SH-SY5Y (cell line): Measurements from ENCODE around the gene CEP57L1.

Experiments
- GATA2 ChIP-seq: IDR thresholded peaks from 2 replicates; pipeline ENCODE4 v1.6.1; 2011; ENCODE audit warnings: mild to moderate bottlenecking, low read depth, low read length
- GATA3 ChIP-seq: IDR thresholded peaks from 2 replicates; pipeline ENCODE4 v1.6.1; 2011; ENCODE audit warnings: low read depth, mild to moderate bottlenecking, low read length, moderate library complexity

CEP57L1 gene

DNA sequence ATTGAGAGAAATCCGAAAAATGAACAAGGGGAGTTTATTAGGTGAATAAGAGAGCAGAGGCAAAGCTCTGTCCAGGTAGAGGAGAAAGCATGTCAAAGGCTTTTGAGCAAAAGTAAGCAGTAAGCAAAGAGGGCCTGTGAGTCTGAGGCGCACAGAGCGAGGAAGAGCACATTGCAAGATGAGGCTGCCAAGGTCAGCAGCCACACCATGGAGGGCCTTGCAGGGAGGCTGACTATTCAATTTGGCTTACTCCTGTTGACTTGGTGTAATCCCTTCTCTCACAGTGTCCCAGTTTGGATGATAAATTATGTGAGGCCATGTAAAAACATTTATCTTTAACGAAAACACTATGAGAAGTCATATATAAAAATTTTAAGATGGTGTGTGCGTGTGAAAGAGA lies 33.1 kb upstream of the CEP57L1 start:
- TF ChIP-seq GATA3 (no peak), GATA2 (no peak)

DNA sequence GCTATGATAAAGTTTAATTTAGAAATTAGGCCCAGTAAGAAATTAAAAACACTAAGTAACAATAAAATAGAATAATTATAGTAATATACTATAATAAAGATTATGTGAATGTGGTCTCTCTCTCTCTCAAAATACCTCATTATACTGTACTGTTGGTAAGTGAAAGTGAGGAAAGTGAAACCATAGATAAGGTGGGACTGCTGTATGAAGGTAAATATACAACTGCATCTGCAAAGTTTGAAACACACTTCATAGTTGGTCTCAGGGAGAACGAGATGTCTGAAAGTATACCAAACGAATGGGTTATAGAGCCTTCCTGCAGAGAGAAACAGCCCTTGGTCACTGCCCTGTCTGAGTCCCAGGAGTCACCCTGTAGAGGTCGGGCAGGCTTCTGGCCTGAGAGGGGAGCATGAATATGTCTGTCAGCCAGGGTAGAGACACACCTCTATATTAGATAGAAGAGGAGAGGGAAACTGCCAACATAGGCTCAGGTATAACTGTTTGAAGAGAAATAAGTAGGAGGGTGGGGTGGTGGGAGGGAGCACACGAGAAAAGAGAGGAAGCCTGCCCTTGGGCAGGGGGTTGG lies 32.4 kb upstream of the CEP57L1 start:
- TF ChIP-seq GATA2 (no peak), GATA3 (no peak)

DNA sequence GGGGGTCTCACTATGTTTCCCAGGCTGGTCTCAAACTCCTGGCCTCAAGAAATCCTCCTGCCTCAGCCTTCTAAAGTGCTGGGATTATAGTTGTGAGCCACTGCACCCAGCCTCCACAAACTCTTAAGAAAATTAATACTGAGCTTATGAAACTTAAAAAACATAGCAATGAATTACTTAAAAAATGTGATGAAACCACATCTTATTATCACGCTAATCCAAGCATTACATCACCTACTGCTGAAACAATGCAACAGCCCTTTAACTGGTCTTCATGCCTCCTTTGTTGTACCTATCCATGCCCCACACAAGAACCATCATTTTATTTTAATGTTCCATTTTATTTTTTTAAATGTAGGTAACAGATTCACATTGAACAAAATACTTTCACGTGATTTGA lies 25.6 kb upstream of the CEP57L1 start:
- TF ChIP-seq GATA3 (no peak), GATA2 (no peak)

DNA sequence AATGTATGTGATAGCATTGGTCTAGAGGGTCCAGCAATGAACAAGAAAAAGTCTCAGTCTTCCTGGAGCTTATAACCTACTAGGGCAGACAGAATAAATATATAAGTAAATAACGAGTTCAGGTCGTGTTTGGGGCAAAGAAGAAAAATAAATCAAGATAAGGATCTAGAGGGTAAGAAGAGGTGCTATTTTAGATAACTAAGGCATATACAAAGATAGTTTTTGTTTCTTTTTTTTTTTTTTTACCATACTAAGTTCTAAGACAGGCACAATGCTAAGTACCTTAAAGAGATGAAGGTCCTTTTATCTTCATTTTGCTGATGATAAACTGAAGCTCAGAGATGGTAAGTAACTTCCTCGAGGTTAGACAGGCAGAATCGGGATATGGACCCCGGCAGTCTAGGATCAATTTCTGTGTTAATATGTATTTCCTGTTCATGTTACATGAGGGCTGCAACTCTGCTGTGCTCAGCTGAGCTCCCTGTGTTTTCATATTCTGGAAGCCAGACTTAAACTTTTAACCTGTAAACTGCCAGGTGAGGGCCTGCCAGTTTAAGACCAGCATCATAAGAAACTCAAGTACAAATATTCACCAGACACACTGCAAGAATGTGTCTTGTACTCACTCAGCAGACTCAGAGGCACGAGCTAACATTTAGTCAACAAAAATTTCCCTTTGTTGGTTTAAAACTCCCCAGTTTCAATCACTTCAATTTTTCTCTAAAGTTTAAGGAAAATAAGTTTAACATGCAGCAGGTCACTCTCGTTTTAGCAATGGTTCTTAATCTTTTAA lies 24.0 kb upstream of the CEP57L1 start:
- TF ChIP-seq GATA2 (no peak), GATA3 (no peak)

DNA sequence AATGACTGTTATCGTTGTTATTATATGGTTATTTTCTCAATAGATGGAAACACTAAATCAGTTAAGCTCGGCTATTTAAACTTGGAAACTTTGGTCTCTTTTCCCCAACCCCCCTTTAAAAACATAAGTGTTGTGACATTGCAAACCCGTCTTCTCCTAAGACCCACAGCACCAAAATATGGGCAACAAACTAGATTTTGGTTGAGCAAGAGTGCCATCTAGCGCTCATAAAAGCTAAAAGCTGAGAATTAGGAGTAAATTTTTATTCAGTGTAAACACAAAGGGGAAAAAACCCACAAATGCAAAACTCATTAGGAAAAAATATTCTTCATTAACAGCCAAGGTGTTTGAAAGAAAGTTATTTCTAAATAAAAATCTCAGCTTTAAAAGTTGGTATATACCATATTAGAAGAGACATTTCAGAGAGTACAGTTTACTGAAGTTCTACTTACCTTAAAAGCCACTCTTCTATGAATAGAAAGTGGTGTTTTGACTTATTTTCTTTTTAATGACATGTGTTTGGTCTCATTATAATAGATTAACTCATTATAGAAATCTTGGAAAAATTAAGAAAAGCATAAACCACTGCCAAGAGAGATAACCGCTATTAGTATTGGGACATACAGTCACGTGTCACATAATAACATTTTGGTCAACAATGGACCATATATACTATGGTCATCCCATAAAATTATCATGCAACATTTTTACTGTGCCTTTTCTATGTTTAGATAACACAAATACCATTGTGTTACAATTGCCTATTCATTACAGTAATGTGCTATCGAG lies 21.8 kb upstream of the CEP57L1 start:
- TF ChIP-seq GATA2 (no peak), GATA3 (no peak)

DNA sequence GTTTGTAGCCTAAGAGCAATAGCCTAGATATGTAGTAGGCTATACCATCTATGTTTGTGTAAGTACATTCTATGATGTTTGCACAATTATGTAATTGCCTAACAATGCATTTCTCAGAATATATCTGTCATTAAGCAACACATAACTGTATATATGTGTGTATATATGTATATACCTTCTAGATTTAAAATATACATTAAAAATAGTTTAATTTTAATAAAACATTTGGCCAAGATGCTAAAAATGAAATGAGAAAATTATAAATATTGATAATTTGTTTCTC lies 21.2 kb upstream of the CEP57L1 start:
- TF ChIP-seq GATA2 (no peak), GATA3 (no peak)

DNA sequence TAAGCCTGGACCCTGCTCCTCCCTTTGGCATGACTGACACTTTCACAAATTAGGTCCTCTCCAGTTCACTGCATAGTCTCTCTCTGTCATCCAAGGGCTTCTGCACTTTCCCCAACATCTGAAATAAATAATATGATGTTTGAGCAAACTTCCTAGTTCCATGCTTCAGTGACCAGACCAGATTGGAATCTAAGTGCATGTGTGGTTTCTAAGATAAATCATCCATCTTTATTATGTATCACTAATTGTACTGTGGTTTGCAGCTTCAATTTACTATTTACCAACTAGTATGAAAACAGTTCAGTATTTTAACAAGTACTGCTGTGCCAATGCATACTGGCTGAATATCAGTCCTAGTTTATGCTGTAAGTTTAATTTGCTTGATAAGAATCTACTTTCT lies 19.4 kb upstream of the CEP57L1 start:
- peak; percentile 75 for TF ChIP-seq GATA3
- TF ChIP-seq GATA2 = peak; percentile 51; the same call in 1 of the 2 replicates

DNA sequence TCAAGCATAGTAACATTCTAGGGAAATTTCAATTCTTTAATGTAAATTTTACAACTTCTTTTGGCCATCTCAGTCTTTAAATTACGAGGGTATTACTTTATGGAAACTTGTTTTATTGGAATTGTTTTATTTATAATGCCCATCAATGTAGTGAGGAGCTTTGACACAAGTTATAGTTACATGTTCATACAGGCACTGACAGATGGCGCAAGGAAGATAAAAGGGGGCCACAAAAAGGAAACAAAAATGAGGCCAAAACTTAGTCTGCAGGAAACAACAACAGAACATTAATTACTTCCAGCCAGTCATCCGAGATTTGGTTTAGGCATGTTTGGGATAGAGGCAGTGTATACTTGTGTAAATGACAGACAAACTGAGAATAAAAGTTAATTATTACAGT lies 18.9 kb upstream of the CEP57L1 start:
- TF ChIP-seq GATA3 = no peak
- TF ChIP-seq GATA2 = no peak

DNA sequence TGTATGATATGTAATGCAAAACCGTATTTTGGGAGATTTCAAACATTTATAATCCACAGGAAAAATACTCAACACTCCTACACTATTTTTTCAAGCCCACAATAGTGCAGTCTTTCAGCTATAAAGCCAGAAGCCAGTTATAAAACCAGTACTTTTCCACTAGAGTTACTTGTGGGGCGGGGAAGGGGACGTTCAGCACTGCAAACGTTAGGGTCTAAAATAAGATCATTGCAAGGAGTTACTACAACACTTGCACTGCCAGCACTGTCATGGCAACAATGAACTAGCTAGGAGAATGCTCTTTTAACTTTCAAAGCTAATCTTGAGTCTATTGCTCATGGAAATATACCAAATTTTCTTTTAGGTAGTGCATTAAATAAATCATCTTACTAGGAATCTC lies 15.3 kb upstream of the CEP57L1 start:
- TF ChIP-seq GATA3 = no peak
- TF ChIP-seq GATA2 = no peak

DNA sequence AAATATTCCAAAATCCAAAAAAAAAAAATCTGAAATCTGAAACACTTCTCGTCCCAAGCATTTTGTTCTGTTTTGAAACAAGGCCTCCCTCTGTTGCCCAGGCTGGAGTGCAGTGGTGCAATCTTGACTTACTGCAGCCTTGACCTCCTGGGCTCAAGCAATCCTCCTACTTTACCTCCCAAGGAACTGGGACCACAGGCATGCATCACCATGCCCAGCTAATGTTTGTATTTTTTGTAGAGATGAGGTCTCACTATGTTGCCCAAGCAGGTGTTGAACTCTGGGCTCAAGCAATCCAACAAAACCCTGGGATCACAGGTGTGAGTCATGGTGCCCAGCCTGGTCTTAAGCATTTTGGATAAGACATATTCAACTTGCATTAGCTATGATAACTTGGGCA lies 14.3 kb upstream of the CEP57L1 start:
- TF ChIP-seq GATA2 = no peak

DNA sequence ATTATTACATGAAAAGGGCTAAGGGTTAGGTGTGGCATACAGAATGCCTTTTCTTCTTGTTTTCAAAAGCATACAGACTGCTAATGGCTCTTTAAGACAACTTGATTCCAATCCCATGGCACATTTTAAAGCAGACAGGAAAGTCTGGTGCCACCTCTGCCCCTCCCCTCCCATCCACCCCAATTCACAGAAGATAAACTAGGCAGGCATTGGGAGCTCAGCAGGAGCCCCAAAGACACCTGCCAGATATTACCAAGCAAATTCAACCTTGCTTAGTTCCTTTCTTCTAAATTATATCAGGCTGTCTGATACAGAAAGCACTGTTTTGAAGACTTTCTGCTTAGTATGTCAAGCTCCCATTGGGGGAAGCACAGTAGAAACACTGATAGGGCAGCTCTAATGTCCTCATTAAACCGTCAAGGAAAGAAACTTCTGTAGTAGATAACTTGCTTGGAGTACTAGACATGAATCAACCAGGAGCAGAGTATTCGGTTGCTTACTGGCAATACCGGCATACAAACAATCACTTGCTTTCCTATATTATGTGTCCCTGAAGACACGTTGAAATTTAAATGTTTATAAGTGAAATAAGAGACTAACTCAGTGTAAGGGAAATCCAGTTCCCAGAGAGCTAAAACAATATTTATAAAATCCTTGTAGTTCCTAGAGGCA lies 13.7 kb upstream of the CEP57L1 start:
- no peak for TF ChIP-seq GATA2
- TF ChIP-seq GATA3 = no peak

DNA sequence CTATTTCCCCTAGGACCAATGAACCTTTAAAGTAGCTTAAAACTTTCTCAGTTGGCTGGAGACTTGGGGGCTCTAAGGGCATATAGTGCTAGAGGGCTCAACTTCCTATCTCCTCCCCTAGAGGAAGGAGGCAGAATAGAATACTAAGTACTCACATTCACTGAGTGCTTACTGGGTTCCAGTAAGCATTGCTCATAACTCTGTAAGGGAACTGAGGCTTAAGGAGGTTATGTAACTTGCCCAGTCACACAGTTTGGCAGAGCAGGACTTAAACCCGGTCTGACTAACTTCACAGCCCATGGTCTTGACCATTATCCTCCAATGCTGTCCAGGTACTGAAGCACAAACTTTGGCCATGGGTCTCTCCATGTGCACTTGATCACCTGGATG lies 13.1 kb upstream of the CEP57L1 start:
- TF ChIP-seq GATA3 (no peak), GATA2 (no peak)

DNA sequence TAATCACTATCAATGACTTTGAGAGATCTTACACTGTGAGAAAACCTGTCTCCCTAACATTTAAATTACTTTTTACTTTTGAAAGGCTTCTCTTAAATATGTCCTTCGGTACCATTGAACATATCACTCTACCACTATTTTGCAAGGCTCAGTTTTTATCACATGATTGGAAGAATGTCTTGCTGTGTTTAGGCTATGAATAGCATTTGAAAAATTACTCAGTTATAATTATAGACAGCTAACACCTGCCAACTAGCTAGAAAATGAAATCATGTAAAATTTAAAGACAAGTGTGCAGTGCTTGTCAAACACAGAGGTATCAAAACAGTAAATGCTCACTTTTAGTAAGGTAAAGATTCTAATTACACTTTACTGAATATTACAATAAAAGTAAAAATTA lies 11.7 kb upstream of the CEP57L1 start:
- TF ChIP-seq GATA2 (no peak), GATA3 (no peak)

DNA sequence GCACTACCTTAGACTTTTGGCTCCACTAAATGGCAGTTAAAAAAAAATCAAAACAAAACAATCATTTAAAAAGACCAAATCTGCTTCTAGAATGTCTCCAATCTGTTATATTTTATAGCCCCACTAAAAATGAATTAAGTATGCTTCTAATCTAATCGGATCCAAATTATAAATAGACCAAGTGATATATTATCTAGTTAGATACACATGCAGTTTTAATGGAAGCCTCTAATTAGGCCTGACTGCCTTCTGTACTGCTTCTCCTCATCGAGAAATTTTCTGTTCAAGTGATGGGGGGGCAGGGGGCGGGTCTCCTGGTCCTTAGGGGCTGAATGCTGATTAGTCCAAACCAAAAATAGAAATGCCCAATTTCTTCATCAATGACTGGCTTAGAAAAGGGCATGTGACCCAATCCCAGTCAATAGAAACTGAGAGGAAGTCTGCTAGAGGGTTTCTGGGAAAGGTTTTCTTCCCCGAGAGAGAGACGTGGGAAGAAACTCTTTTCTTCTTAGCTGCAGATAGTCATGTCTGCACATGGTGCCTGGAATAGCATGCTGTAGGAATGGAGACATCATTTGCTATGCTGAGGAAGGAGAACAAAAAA lies 7.5 kb upstream of the CEP57L1 start:
- TF ChIP-seq GATA3 (no peak), GATA2 (no peak)
